PC-9 (cell line): ENCODE results near the gene SCN8A. TPM values are rescaled to one million over a fixed set of nuclear protein-coding genes. Genes with fewer than 3 reads are reported as not detected.

Experiments
- BruUV-seq: library from RNA; stranded (reverse); fragments of 400-500 nt; replicated peaks from 2 replicates; lab custom pipeline; 2021; lab: Mats Ljungman, UMichigan
- CTCF ChIA-PET: fragments of 300-600 bp; sonication (Branson Sonifier 250); formaldehyde crosslinking; loops from one replicate; lab custom pipeline; 2022; ENCODE audit warnings: antibody characterized with exemption; lab: Charles Lee
- POLR2A ChIA-PET: fragments of 300-600 bp; sonication (Branson Sonifier 250); formaldehyde crosslinking; loops from one replicate; lab custom pipeline; 2022; ENCODE audit warnings: antibody characterized with exemption; ENCODE audit not compliant: unreplicated experiment; lab: Charles Lee
- DNase-seq, 2 experiments: peaks; one replicate each; pipeline versions ENCODE4 v3.0.0 to v3.0.0-alpha.2; 2015 to 2022; ENCODE audit warnings: mixed read lengths in 1 of 2
- H2AFZ ChIP-seq: fragments of 200-600 bp; sonication (generic); 2 replicates; pipeline ENCODE4 v1.8.1; 2017; ENCODE audit warnings: antibody characterized with exemption
- H3F3A ChIP-seq: fragments of 200-600 bp; sonication (generic); 2 replicates; pipeline ENCODE4 v1.8.1; 2017; ENCODE audit warnings: antibody characterized with exemption, mild to moderate bottlenecking, low read depth; ENCODE audit not compliant: insufficient read depth
- H3K27ac ChIP-seq: fragments of 200-600 bp; sonication (generic); 2 replicates; pipeline ENCODE4 v1.6.1; 2016; ENCODE audit warnings: mixed run types
- H3K27me3 ChIP-seq: fragments of 200-600 bp; sonication (generic); 2 replicates; pipeline ENCODE4 v1.6.1; 2016; ENCODE audit warnings: low read depth, mixed run types; ENCODE audit not compliant: insufficient read depth
- H3K36me3 ChIP-seq: fragments of 200-600 bp; sonication (generic); 2 replicates; pipeline ENCODE4 v1.6.1; 2016; ENCODE audit warnings: low read depth, mixed run types
- H3K4me1 ChIP-seq: fragments of 200-600 bp; sonication (generic); replicated peaks from 2 replicates; pipeline ENCODE4 v1.6.1; 2016; ENCODE audit warnings: mixed run types; ENCODE audit not compliant: insufficient read depth
- H3K4me2 ChIP-seq: fragments of 200-600 bp; sonication (generic); 2 replicates; pipeline ENCODE4 v1.6.1; 2017; ENCODE audit warnings: mixed run types
- H3K4me3 ChIP-seq: fragments of 200-600 bp; sonication (generic); 2 replicates; pipeline ENCODE4 v1.6.1; 2016; ENCODE audit warnings: mixed run types
- H3K79me2 ChIP-seq: fragments of 200-600 bp; sonication (generic); 2 replicates; pipeline ENCODE4 v1.6.1; 2017; ENCODE audit warnings: low read depth, mixed run types
- H3K9me2 ChIP-seq: fragments of 200-600 bp; sonication (generic); 2 replicates; pipeline ENCODE4 v1.8.1; 2017; ENCODE audit warnings: mild to moderate bottlenecking; ENCODE audit not compliant: insufficient read depth
- H3K9me3 ChIP-seq: fragments of 200-600 bp; sonication (generic); 2 replicates; pipeline ENCODE4 v1.8.1; 2016; ENCODE audit warnings: low read depth; ENCODE audit not compliant: insufficient read depth
- H4K20me1 ChIP-seq: fragments of 200-600 bp; sonication (generic); 2 replicates; pipeline ENCODE4 v1.8.1; 2017; ENCODE audit not compliant: insufficient read depth
- EZH2 ChIP-seq: fragments of 200-600 bp; sonication (generic); IDR thresholded peaks from 2 replicates; pipeline ENCODE4 v1.8.0; 2017; ENCODE audit warnings: antibody characterized with exemption, low read depth
- intact Hi-C: fragments of 100-400 bp; cut with micrococcal nuclease; formaldehyde crosslinking; loops from one replicate; pipeline ENCODE4 v1.10.0; 2022; ENCODE audit not compliant: unreplicated experiment
- total RNA-seq: library from RNA; stranded (reverse); gene quantifications from 2 replicates; pipeline ENCODE4 v1.2.3, GENCODE V29; 2021
- TF ChIP-seq, protein P1 (sequence below): fragments of 200-600 bp; sonication (generic); conservative IDR thresholded peaks from 2 replicates; pipeline ENCODE4 v1.6.1; 2017; ENCODE audit warnings: mixed run types, antibody characterized with exemption, mild to moderate bottlenecking, moderate library complexity

The SCN8A gene
- total RNA-seq, 1 experiment from 2014 or later: 0.17 TPM

- no peak overlapping the region for H2AFZ ChIP-seq
- H4K20me1 ChIP-seq: no peaks in the 10 kb centered on the region
- no peak overlapping the region for H3K4me2 ChIP-seq
- no peak overlapping the region for H3K27ac ChIP-seq
- no peaks in the 10 kb centered on the region for H3K9me3 ChIP-seq
- BruUV-seq: no TSS peak
- H3K79me2 ChIP-seq: no peaks in the 10 kb centered on the region
- no peak for TF ChIP-seq EZH2
- TF ChIP-seq, protein P1, sequence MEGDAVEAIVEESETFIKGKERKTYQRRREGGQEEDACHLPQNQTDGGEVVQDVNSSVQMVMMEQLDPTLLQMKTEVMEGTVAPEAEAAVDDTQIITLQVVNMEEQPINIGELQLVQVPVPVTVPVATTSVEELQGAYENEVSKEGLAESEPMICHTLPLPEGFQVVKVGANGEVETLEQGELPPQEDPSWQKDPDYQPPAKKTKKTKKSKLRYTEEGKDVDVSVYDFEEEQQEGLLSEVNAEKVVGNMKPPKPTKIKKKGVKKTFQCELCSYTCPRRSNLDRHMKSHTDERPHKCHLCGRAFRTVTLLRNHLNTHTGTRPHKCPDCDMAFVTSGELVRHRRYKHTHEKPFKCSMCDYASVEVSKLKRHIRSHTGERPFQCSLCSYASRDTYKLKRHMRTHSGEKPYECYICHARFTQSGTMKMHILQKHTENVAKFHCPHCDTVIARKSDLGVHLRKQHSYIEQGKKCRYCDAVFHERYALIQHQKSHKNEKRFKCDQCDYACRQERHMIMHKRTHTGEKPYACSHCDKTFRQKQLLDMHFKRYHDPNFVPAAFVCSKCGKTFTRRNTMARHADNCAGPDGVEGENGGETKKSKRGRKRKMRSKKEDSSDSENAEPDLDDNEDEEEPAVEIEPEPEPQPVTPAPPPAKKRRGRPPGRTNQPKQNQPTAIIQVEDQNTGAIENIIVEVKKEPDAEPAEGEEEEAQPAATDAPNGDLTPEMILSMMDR: no peak
- H3K9me2 ChIP-seq: no peaks in the 10 kb centered on the region
- no peaks in the 10 kb centered on the region for H3K4me1 ChIP-seq
- H3K36me3 ChIP-seq: no peaks in the 10 kb centered on the region
- ChIA-PET CTCF (no interaction called here), POLR2A (no interaction called here)
- intact Hi-C loops: no loop called here
- no peaks in the 10 kb centered on the region for H3F3A ChIP-seq
- DNase-seq: no peak
- H3K27me3 ChIP-seq: peaks cover 74% of the 10 kb centered on the region
- H3K4me3 ChIP-seq: no peak overlapping the region
These were observed 259.9 kb downstream of the SCN8A start for GRCh38 chr12:51850965-51851299.

GRCh38 chr12:51851413-51852124 is 260.5 kb downstream of the SCN8A start:
- intact Hi-C loops: no loop called here
- DNase-seq: no peak
- TF ChIP-seq, protein P1: no peak
- no peak for TF ChIP-seq EZH2
- ChIA-PET POLR2A (no interaction called here), CTCF (no interaction called here)
- Histone ChIP-seq H3K9me3 (no peaks in the 10 kb centered on the region), H3K4me2 (no peak overlapping the region), H3K27ac (no peak overlapping the region), H3K27me3 (peaks cover 74% of the 10 kb centered on the region), H3K9me2 (no peaks in the 10 kb centered on the region), H4K20me1 (no peaks in the 10 kb centered on the region), H3K79me2 (no peaks in the 10 kb centered on the region), H3K4me3 (no peak overlapping the region), H3F3A (no peaks in the 10 kb centered on the region), H3K4me1 (no peaks in the 10 kb centered on the region), H3K36me3 (no peaks in the 10 kb centered on the region), H2AFZ (no peak overlapping the region)
- no TSS peak for BruUV-seq

DNA sequence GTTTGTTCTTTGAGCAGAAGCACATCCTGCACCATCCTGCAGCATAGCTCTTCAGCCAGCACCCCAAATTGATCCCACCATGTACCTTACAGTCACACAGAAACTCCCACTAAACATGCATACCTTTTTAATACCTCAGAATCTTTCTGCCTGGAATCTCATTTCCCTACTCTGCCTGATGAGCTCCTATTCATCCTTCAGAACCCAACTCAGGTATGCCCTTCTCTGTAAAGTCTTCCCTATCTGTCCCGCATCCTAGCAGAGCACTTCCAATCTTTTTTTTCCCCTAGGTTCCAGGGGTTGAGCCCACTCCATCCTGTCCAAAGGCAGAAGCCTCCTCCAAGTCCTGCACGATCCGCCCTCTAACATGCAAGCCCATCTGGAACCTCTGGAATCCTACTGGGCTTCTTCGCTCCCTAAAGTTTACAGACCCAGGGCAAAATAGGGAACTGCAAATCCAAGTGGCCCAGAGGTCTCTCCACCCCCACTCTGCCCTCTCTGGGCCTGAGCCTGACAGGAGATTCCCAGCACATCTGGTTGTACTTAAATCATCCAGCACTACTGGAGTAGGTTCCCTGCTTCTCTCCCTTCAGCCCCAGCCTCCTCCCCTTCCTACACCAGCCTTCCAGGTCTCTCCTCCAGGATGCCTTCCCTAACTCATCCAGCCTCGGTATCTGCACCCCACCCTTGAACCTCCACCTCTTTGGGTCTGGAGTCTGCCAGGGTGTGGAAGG is 261.5 kb downstream of the SCN8A start:
- H3K27me3 ChIP-seq: peaks cover 75% of the 10 kb centered on the region
- CTCF ChIA-PET: no interaction called here

More for the DNA sequence above, 261.5 kb downstream of the SCN8A start:
- no peak overlapping the region for H3K27ac ChIP-seq
- H3K79me2 ChIP-seq: no peaks in the 10 kb centered on the region
- no peaks in the 10 kb centered on the region for H3K36me3 ChIP-seq
- no peaks in the 10 kb centered on the region for H3K9me3 ChIP-seq
- POLR2A ChIA-PET: no interaction called here
- no peak overlapping the region for H3K4me3 ChIP-seq
- 0 out of 2 replicates have a peak, but pooled peaks cover 3% of the 10 kb centered on the region for H4K20me1 ChIP-seq
- no peaks in the 10 kb centered on the region for H3K9me2 ChIP-seq
- no peak for TF ChIP-seq EZH2
- TF ChIP-seq, protein P1: no peak
- H3F3A ChIP-seq: no peaks in the 10 kb centered on the region
- no TSS peak for BruUV-seq
- H2AFZ ChIP-seq: no peak overlapping the region
- DNase-seq: no peak
- no peaks in the 10 kb centered on the region for H3K4me1 ChIP-seq
- intact Hi-C loops: no loop called here
- no peak overlapping the region for H3K4me2 ChIP-seq
